ENCODE results near the gene FN3KRP. TPM values are rescaled to one million over a fixed set of nuclear protein-coding genes. Genes with fewer than 3 reads are reported as not detected.

Gene FN3KRP
- total and polyA plus RNA-seq, 12 donors = 6.8 to 41.2 (median 25.4) TPM

- H3K36me3 ChIP-seq (replicated peaks in 1 of 2) = no peaks in the 10 kb centered on the region
- no peaks in the 10 kb centered on the region for H3K4me1 ChIP-seq (replicated peaks in 1 of 2)
- intact Hi-C loops (cut with DNase I) = loop anchor here in 1 of 2 donors (5.0 kb wide), 1 partner anchor 43 kb away; no protein-coding TSS in a partner anchor
- H3K9me3 ChIP-seq (replicated peaks in 1 of 3) = no peaks in the 10 kb centered on the region
- WGBS, 4 donors = 74 to 84% (median 79%) methylated on average over 12 to 13 of the region's 13 CpGs
- TF ChIP-seq, protein P1, sequence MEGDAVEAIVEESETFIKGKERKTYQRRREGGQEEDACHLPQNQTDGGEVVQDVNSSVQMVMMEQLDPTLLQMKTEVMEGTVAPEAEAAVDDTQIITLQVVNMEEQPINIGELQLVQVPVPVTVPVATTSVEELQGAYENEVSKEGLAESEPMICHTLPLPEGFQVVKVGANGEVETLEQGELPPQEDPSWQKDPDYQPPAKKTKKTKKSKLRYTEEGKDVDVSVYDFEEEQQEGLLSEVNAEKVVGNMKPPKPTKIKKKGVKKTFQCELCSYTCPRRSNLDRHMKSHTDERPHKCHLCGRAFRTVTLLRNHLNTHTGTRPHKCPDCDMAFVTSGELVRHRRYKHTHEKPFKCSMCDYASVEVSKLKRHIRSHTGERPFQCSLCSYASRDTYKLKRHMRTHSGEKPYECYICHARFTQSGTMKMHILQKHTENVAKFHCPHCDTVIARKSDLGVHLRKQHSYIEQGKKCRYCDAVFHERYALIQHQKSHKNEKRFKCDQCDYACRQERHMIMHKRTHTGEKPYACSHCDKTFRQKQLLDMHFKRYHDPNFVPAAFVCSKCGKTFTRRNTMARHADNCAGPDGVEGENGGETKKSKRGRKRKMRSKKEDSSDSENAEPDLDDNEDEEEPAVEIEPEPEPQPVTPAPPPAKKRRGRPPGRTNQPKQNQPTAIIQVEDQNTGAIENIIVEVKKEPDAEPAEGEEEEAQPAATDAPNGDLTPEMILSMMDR (IDR thresholded peaks at IDR 0.05) = no peak
- no peak for TF ChIP-seq POLR2A (IDR thresholded peaks at IDR 0.05)
- no peak for DNase-seq
- no peak overlapping the region for H3K27ac ChIP-seq
- H3K27me3 ChIP-seq = no peaks in the 10 kb centered on the region
- no peak overlapping the region for H3K4me3 ChIP-seq
These were observed 11.6 kb upstream of the FN3KRP start for GRCh38 chr17:82704886-82705285.

DNA sequence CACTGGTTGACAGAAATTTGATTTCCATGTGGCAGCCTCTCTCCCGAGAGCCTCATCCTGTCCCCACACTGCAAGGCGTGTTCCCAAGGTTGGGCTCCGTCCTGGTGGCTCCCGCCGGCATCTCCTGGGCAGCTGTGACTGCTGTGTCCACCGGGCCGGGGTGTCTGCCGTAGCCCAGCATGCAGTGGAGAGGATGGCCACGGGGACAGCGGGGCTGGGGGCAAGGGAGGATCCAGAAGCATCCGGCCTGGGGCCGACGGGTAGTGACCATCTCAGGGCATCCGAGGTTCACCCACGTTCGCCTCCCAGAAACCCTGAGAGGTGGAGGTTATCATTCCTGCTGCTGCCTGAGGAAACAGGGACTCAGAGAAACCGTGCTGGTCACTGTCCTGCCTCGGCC lies 10.8 kb upstream of the FN3KRP start:
- H3K9me3 ChIP-seq (replicated peaks in 1 of 3) = no peaks in the 10 kb centered on the region
- no peaks in the 10 kb centered on the region for H3K4me1 ChIP-seq (replicated peaks in 1 of 2)
- DNase-seq = no peak
- no peak overlapping the region for H3K4me3 ChIP-seq
- no peak overlapping the region for H3K27ac ChIP-seq
- WGBS, 4 donors = 85 to 91% (median 90%) methylated on average over 8 to 18 of the region's 18 CpGs
- intact Hi-C loops (cut with DNase I) = no loop called here
- H3K27me3 ChIP-seq = no peaks in the 10 kb centered on the region
- H3K36me3 ChIP-seq (replicated peaks in 1 of 2) = no peaks in the 10 kb centered on the region
- TF ChIP-seq, protein P1 (IDR thresholded peaks at IDR 0.05) = no peak
- TF ChIP-seq POLR2A (IDR thresholded peaks at IDR 0.05) = no peak

GRCh38 chr17:82709024-82709675 lies 7.4 kb upstream of the FN3KRP start:
- Histone ChIP-seq H3K4me1 (replicated peaks in 1 of 2) (no peaks in the 10 kb centered on the region), H3K27me3 (no peaks in the 10 kb centered on the region), H3K9me3 (replicated peaks in 1 of 3) (no peaks in the 10 kb centered on the region), H3K36me3 (replicated peaks in 1 of 2) (no peaks in the 10 kb centered on the region), H3K27ac (no peak overlapping the region), H3K4me3 (no peak overlapping the region)
- no peak for TF ChIP-seq POLR2A (IDR thresholded peaks at IDR 0.05)
- TF ChIP-seq, protein P1 (IDR thresholded peaks at IDR 0.05) = no peak
- WGBS, 4 donors = 59 to 77% (median 67%) methylated on average over 1 to 9 of the region's 9 CpGs
- DNase-seq = peak in 1 of 7 donors; percentile 14
- intact Hi-C loops (cut with DNase I) = no loop called here

- WGBS, 4 donors = 84 to 90% (median 88%) methylated on average over 9 to 25 of the region's 25 CpGs
- Histone ChIP-seq H3K9me3 (replicated peaks in 1 of 3) (no peaks in the 10 kb centered on the region), H3K27me3 (no peaks in the 10 kb centered on the region), H3K27ac (no peak overlapping the region), H3K4me3 (no peak overlapping the region), H3K4me1 (replicated peaks in 1 of 2) (no peaks in the 10 kb centered on the region), H3K36me3 (replicated peaks in 1 of 2) (no peaks in the 10 kb centered on the region)
- TF ChIP-seq POLR2A (IDR thresholded peaks at IDR 0.05) = no peak
- TF ChIP-seq, protein P1 (IDR thresholded peaks at IDR 0.05) = no peak
- intact Hi-C loops (cut with DNase I) = loop anchor here in 1 of 2 donors (10.0 kb wide), 1 partner anchor 85 kb away; no protein-coding TSS in a partner anchor
- DNase-seq = no peak
These were observed 6.6 kb upstream of the FN3KRP start for GRCh38 chr17:82709676-82710498.

All from adrenal gland (tissue), 12 donors.